ENCODE measurements around the gene GPI.

GRCh38 chr19:34319230-34319585 is 45.8 kb upstream of the GPI start:
- TF ChIP-seq CTCF (IDR thresholded peaks at IDR 0.05): no peak
- TF ChIP-seq POLR2A (IDR thresholded peaks at IDR 0.05): no peak
- TF ChIP-seq EP300 (IDR thresholded peaks at IDR 0.05): no peak
- TF ChIP-seq POLR2AphosphoS5 (IDR thresholded peaks at IDR 0.05): no peak

Data from upper lobe of left lung (tissue), 4 donors.